Upper lobe of left lung (tissue), 4 donors: Measurements from ENCODE around the gene BAIAP2L2.

Experiments used
- CTCF ChIP-seq, 6 experiments: fragments of 450-650 bp in 4 of 6; fragments of 200-600 bp in 2 of 6; sonication (generic) in 2 of 6; IDR thresholded peaks; one replicate each; pipeline ENCODE4 v1.5.1; 2016 to 2019; ENCODE audit warnings: antibody characterized with exemption in 6 of 6
- POLR2A ChIP-seq, 4 donors: fragments of 450-650 bp; IDR thresholded peaks; one replicate each; pipeline ENCODE4 v1.5.1; 2016 to 2017; ENCODE audit warnings: antibody characterized with exemption in 4 of 4, mild to moderate bottlenecking in 2 of 4
- POLR2AphosphoS5 ChIP-seq, 2 donors: sonication (generic); formaldehyde crosslinking; IDR thresholded peaks; one replicate each; pipeline ENCODE4 v1.5.1; 2017; ENCODE audit warnings: antibody characterized with exemption in 2 of 2

- TF ChIP-seq POLR2A (IDR thresholded peaks at IDR 0.05) (no peak), CTCF (IDR thresholded peaks at IDR 0.05) (no peak), POLR2AphosphoS5 (IDR thresholded peaks at IDR 0.05) (no peak)
Observed at GRCh38 chr22:38071421-38072321, 38.8 kb downstream of the BAIAP2L2 start.
